Hepatocyte (in vitro differentiated cells): ENCODE results near the gene GALNT18. TPM values are rescaled to one million over a fixed set of nuclear protein-coding genes. Genes with fewer than 3 reads are reported as not detected.

ENCODE experiments used
- DNase-seq: peaks from one replicate; pipeline ENCODE4 v3.0.0-alpha.2; 2016; ENCODE audit warnings: low spot score
- H2AFZ ChIP-seq: fragments of 200-600 bp; sonication (generic); 2 replicates; pipeline ENCODE4 v1.6.0; 2016; ENCODE audit warnings: antibody characterized with exemption, mild to moderate bottlenecking
- H3K27ac ChIP-seq: fragments of 200-600 bp; sonication (generic); 2 replicates; pipeline ENCODE4 v1.5.1; 2016; ENCODE audit warnings: mild to moderate bottlenecking
- H3K27me3 ChIP-seq: fragments of 200-600 bp; sonication (generic); 2 replicates; pipeline ENCODE4 v1.6.1; 2016
- H3K36me3 ChIP-seq: fragments of 200-600 bp; sonication (generic); replicated peaks from 2 replicates; pipeline ENCODE4 v1.5.1; 2016; ENCODE audit warnings: low read depth; ENCODE audit not compliant: insufficient read depth
- H3K4me1 ChIP-seq: fragments of 200-600 bp; sonication (generic); 2 replicates; pipeline ENCODE4 v1.5.1; 2016; ENCODE audit warnings: mild to moderate bottlenecking, moderate library complexity; ENCODE audit not compliant: insufficient read depth
- H3K4me2 ChIP-seq: fragments of 200-600 bp; sonication (generic); 2 replicates; pipeline ENCODE4 v1.6.0; 2016
- H3K4me3 ChIP-seq: fragments of 200-600 bp; sonication (generic); 2 replicates; pipeline ENCODE4 v1.5.1; 2016; ENCODE audit warnings: mild to moderate bottlenecking
- H3K79me2 ChIP-seq: fragments of 200-600 bp; sonication (generic); 2 replicates; pipeline ENCODE4 v1.6.0; 2017; ENCODE audit warnings: mild to moderate bottlenecking
- H3K9me2 ChIP-seq: fragments of 200-600 bp; sonication (generic); replicated peaks from 2 replicates; pipeline ENCODE4 v1.6.0; 2017; ENCODE audit warnings: mild to moderate bottlenecking; ENCODE audit not compliant: insufficient read depth
- H3K9me3 ChIP-seq: fragments of 200-600 bp; sonication (generic); 2 replicates; pipeline ENCODE4 v1.5.1; 2016; ENCODE audit warnings: low read depth, mild to moderate bottlenecking
- H4K20me1 ChIP-seq: fragments of 200-600 bp; sonication (generic); 2 replicates; pipeline ENCODE4 v1.6.0; 2016; ENCODE audit warnings: mild to moderate bottlenecking; ENCODE audit not compliant: insufficient read depth, poor library complexity, severe bottlenecking
- CTCF ChIP-seq: fragments of 200-600 bp; sonication (generic); IDR thresholded peaks from 2 replicates; pipeline ENCODE4 v1.5.1; 2016; ENCODE audit warnings: antibody characterized with exemption, mild to moderate bottlenecking; ENCODE audit not compliant: poor library complexity
- EZH2 ChIP-seq: fragments of 200-600 bp; sonication (generic); IDR thresholded peaks from 2 replicates; pipeline ENCODE4 v1.6.1; 2016; ENCODE audit warnings: antibody characterized with exemption, mild to moderate bottlenecking, borderline replicate concordance
- EZH2phosphoT487 ChIP-seq: fragments of 200-600 bp; sonication (generic); IDR thresholded peaks from one replicate; pipeline ENCODE4 v1.6.1; 2018; ENCODE audit warnings: antibody characterized with exemption, mild to moderate bottlenecking, low read depth, moderate library complexity; ENCODE audit not compliant: unreplicated experiment, severe bottlenecking
- WGBS: methylation state at CpG from one replicate; pipeline ENCODE4 v1.1.6; 2016; ENCODE audit warnings: low lambda C conversion rate; ENCODE audit errors: missing lambda C conversion rate; 5-methylcytosine and 5-hydroxymethylcytosine counted together
- polyA plus RNA-seq: library from polyadenylated mRNA; unstranded; fragments of >200 nt; fragmentation: Nextera tagmentation; extraction: Ambion mirVana; gene quantifications from 2 replicates; pipeline ENCODE4 v1.2.1, GENCODE V29; 2016
- total RNA-seq: library from RNA; depleted of rRNA; stranded (reverse); fragments of >200 nt; gene quantifications from 2 replicates; pipeline ENCODE4 v1.2.3, GENCODE V29; 2014

The GALNT18 gene
- total and polyA plus RNA-seq, 2 experiments from 2014 or later = 11.6 to 22.4 TPM

- no peak for DNase-seq
- no peak overlapping the region for H3K27ac ChIP-seq
- 91% methylated on average over 2 of the region's 2 CpGs for WGBS
- H3K4me3 ChIP-seq = no peak overlapping the region
- H3K4me2 ChIP-seq = no peak overlapping the region
- no peaks in the 10 kb centered on the region for H3K36me3 ChIP-seq
- no peaks in the 10 kb centered on the region for H3K79me2 ChIP-seq
- H3K4me1 ChIP-seq = no peaks in the 10 kb centered on the region
- no peaks in the 10 kb centered on the region for H3K9me3 ChIP-seq
- H2AFZ ChIP-seq = no peak overlapping the region
- TF ChIP-seq EZH2 (no peak), CTCF (no peak), EZH2phosphoT487 (no peak)
- H3K9me2 ChIP-seq = no peaks in the 10 kb centered on the region
- H4K20me1 ChIP-seq = no peaks in the 10 kb centered on the region
- H3K27me3 ChIP-seq = no peaks in the 10 kb centered on the region
Observed at GRCh38 chr11:11309906-11310305, 311.9 kb downstream of the GALNT18 start.

- Histone ChIP-seq H3K36me3 (no peaks in the 10 kb centered on the region), H3K4me1 (no peaks in the 10 kb centered on the region), H3K9me2 (no peaks in the 10 kb centered on the region), H2AFZ (no peak overlapping the region), H3K9me3 (no peaks in the 10 kb centered on the region), H3K79me2 (no peaks in the 10 kb centered on the region), H3K4me3 (no peak overlapping the region), H3K27me3 (no peaks in the 10 kb centered on the region), H3K27ac (no peak overlapping the region), H3K4me2 (no peak overlapping the region), H4K20me1 (no peaks in the 10 kb centered on the region)
- TF ChIP-seq CTCF = no peak
- TF ChIP-seq EZH2phosphoT487 = no peak
- no peak for TF ChIP-seq EZH2
- no peak for DNase-seq
- WGBS = 62% methylated on average over 1 of the region's 1 CpG
Observed at GRCh38 chr11:11308249-11308648, 313.6 kb downstream of the GALNT18 start.

GRCh38 chr11:11306855-11307254 lies 314.9 kb downstream of the GALNT18 start:
- Histone ChIP-seq H4K20me1 (no peaks in the 10 kb centered on the region), H3K4me2 (no peak overlapping the region), H3K9me2 (no peaks in the 10 kb centered on the region), H3K79me2 (no peaks in the 10 kb centered on the region), H3K4me3 (no peak overlapping the region), H3K27ac (no peak overlapping the region), H3K4me1 (no peaks in the 10 kb centered on the region), H3K9me3 (no peaks in the 10 kb centered on the region), H3K27me3 (no peaks in the 10 kb centered on the region), H3K36me3 (no peaks in the 10 kb centered on the region), H2AFZ (no peak overlapping the region)
- DNase-seq = no peak
- TF ChIP-seq CTCF (no peak), EZH2 (no peak), EZH2phosphoT487 (no peak)
- WGBS = 71% methylated on average over 2 of the region's 2 CpGs

DNA sequence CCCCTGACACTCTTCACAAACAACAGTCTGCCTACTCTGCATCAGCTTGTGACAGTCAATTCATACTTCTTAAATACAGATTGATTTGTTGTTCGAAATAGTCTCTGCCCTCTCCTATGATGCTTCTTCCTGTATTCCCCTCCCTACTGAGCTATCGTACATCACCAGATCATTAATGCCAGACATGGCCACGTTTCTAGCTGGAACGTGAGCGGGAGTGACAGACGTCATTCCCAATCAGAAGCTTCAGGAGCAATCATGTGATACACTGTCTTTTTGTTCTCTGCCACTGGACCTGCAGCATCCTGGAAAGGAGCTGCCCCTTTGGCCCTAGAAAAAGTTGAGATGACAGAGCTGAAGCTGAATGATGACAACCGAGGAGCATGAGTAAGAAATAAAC lies 317.3 kb downstream of the GALNT18 start:
- Histone ChIP-seq H3K27ac (no peak overlapping the region), H3K36me3 (no peaks in the 10 kb centered on the region), H3K27me3 (no peaks in the 10 kb centered on the region), H3K4me2 (no peak overlapping the region), H3K9me3 (no peaks in the 10 kb centered on the region), H2AFZ (no peak overlapping the region), H4K20me1 (no peaks in the 10 kb centered on the region), H3K79me2 (no peaks in the 10 kb centered on the region), H3K4me3 (no peak overlapping the region), H3K4me1 (no peaks in the 10 kb centered on the region), H3K9me2 (no peaks in the 10 kb centered on the region)
- WGBS = 84% methylated on average over 7 of the region's 7 CpGs
- no peak for TF ChIP-seq EZH2
- DNase-seq = no peak
